ENCODE measurements around the gene ATP2B3. TPM values are rescaled to one million over a fixed set of nuclear protein-coding genes. Genes with fewer than 3 reads are reported as not detected.

Gene ATP2B3
- total RNA-seq, 1 donor from 2014 or later: not detected

DNA sequence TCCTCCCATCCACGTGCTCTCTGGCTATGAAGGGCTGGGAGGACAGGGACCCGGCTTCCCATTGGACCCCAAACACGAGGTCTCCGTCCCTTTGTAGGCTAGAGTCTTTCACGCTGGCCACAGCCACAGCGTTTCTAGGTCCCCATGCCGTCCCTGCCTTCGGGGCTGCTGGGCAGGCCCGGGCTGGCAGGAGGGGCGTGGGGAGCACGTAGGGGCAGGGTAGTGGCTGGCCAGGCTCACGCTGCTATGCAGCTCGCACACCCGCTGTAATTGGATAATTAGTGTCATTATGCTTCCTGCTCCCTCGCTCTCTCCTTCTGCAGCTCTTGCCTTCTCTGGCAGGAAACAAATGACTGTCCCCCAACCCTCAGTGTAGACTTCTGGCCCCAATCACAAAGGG, 9.8 kb downstream of the ATP2B3 start:
- H3K27me3 ChIP-seq (ENCODE audit: control insufficient read depth, insufficient read depth, low read length): peaks cover 18% of the 10 kb centered on the region
- no peak overlapping the region for H3K4me3 ChIP-seq (ENCODE audit: low read depth, low read length)
- DNase-seq (ENCODE audit: low read depth): no peak
- no peaks in the 10 kb centered on the region for H3K36me3 ChIP-seq (ENCODE audit: control insufficient read depth, insufficient read depth, low read length)
- TF ChIP-seq, protein P1, sequence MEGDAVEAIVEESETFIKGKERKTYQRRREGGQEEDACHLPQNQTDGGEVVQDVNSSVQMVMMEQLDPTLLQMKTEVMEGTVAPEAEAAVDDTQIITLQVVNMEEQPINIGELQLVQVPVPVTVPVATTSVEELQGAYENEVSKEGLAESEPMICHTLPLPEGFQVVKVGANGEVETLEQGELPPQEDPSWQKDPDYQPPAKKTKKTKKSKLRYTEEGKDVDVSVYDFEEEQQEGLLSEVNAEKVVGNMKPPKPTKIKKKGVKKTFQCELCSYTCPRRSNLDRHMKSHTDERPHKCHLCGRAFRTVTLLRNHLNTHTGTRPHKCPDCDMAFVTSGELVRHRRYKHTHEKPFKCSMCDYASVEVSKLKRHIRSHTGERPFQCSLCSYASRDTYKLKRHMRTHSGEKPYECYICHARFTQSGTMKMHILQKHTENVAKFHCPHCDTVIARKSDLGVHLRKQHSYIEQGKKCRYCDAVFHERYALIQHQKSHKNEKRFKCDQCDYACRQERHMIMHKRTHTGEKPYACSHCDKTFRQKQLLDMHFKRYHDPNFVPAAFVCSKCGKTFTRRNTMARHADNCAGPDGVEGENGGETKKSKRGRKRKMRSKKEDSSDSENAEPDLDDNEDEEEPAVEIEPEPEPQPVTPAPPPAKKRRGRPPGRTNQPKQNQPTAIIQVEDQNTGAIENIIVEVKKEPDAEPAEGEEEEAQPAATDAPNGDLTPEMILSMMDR (IDR thresholded peaks at IDR 0.05; ENCODE audit: insufficient read depth, low read length, poor library complexity, severe bottlenecking): no peak

- peaks cover 18% of the 10 kb centered on the region for H3K27me3 ChIP-seq (ENCODE audit: control insufficient read depth, insufficient read depth, low read length)
- TF ChIP-seq, protein P1 (IDR thresholded peaks at IDR 0.05; ENCODE audit: insufficient read depth, low read length, poor library complexity, severe bottlenecking): no peak
- H3K36me3 ChIP-seq (ENCODE audit: control insufficient read depth, insufficient read depth, low read length): no peaks in the 10 kb centered on the region
These were observed 13.1 kb downstream of the ATP2B3 start for GRCh38 chrX:153530411-153531129.

DNA sequence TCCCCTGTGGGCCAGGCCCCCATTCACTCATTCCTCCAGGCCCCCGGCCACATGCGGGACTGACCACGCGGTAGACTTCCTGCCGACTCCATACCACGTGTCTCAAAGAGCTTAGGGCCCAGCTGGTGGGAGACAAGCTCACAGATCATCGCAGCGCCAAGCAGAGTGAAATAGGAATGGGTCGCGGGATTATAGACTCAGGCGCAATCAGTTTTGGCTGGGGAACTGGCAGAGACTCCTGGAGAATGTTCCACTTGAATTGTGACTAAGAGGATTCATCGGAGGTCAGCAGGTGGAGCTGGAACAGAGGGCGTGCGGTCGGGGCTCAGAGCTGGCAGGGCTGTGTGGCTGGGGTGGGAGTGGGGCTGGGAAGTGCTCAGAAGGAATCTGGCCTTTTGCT, 15.6 kb downstream of the ATP2B3 start:
- TF ChIP-seq, protein P1 (IDR thresholded peaks at IDR 0.05; ENCODE audit: insufficient read depth, low read length, poor library complexity, severe bottlenecking): no peak
- Histone ChIP-seq H3K4me3 (ENCODE audit: low read depth, low read length) (no peak overlapping the region), H3K36me3 (ENCODE audit: control insufficient read depth, insufficient read depth, low read length) (no peaks in the 10 kb centered on the region), H3K27me3 (ENCODE audit: control insufficient read depth, insufficient read depth, low read length) (peaks cover 3% of the 10 kb centered on the region)
- no peak for DNase-seq (ENCODE audit: low read depth)

More at GRCh38 chrX:153530411-153531129, 13.1 kb downstream of the ATP2B3 start:
- no peak for DNase-seq (ENCODE audit: low read depth)
- H3K4me3 ChIP-seq (ENCODE audit: low read depth, low read length): no peak overlapping the region

DNA sequence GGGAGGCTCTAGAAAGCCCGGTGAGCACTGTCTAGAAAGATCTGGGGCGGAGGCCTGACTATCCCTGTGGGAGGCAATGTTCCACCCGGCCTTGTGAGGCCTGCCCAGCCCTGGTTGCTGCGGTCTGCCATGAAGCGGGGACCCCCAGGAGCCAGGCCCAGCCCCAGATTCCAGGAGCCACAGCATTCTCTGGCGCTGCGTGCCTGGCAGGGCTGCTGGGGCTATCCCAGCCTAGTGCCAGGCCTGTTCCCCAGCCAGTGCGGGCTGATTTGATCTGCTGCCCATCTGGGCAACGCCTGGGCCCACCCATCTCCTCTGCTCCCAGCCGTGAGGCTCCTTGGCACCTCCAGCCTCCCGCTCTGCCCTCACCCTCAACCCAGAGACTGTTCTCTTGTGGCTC, 19.6 kb downstream of the ATP2B3 start:
- Histone ChIP-seq H3K36me3 (ENCODE audit: control insufficient read depth, insufficient read depth, low read length) (no peaks in the 10 kb centered on the region), H3K27me3 (ENCODE audit: control insufficient read depth, insufficient read depth, low read length) (peaks cover 6% of the 10 kb centered on the region), H3K4me3 (ENCODE audit: low read depth, low read length) (no peak overlapping the region)
- TF ChIP-seq, protein P1 (IDR thresholded peaks at IDR 0.05; ENCODE audit: insufficient read depth, low read length, poor library complexity, severe bottlenecking): no peak
- no peak for DNase-seq (ENCODE audit: low read depth)

DNA sequence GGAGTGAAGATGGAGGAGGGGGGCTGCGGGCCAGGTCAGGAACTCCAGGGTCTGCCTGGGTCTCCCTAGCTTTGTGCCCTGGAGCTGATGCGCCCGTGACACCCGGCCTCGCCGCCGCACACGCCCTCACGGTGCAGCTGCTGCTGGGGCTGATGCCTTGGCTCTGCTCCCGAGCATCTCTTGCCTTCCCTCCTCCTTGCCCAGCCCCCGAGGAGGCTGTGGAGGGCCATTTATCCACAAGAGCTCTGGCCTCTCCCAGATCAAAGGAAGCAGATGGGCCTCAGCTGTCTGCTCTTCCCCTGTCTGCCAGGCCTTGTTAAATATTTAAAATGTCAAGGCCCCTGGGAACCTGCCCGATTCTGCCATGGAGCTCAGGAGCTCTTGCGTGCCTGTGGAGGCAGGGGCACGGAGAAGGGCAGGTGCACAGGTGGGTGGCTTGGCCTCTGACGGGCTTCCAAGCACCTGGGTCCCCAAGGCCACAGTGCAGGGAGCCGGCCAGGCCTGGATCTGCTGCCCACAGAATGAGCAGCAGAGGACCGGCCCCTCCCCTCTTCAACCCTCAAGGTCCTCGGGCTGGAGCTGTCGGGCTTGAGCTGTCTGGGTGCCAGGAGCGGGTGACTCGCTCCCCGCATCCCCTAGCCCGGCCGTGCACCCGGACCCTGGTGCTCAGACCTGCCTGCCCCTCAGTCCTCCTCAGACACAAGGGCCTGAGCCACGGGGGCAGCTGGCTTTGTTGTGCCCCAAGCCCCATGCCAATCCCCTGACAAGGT, 20.3 kb downstream of the ATP2B3 start:
- Histone ChIP-seq H3K4me3 (ENCODE audit: low read depth, low read length) (no peak overlapping the region), H3K36me3 (ENCODE audit: control insufficient read depth, insufficient read depth, low read length) (no peaks in the 10 kb centered on the region), H3K27me3 (ENCODE audit: control insufficient read depth, insufficient read depth, low read length) (peaks cover 6% of the 10 kb centered on the region)
- no peak for DNase-seq (ENCODE audit: low read depth)
- TF ChIP-seq, protein P1 (IDR thresholded peaks at IDR 0.05; ENCODE audit: insufficient read depth, low read length, poor library complexity, severe bottlenecking): no peak

Measured in kidney epithelial cell (primary cell).